Activated CD8-positive, alpha-beta T cell treated with anti-CD3 and anti-CD28 coated beads for 36 hours (primary cell): ENCODE measurements around the gene FOXP1. TPM values are rescaled to one million over a fixed set of nuclear protein-coding genes. Genes with fewer than 3 reads are reported as not detected.

Source experiments
- ATAC-seq: fragments of 200-7000 bp; cut with Tn5 transposase; one replicate; pipeline ENCODE4 v1.10.0; 2021; ENCODE audit warnings: mild to moderate bottlenecking, moderate library complexity
- CTCF ChIA-PET: fragments of 350-600 bp; sonication (Branson Sonifier 250); formaldehyde crosslinking; loops from one replicate; lab custom pipeline; 2021; ENCODE audit warnings: antibody characterized with exemption; lab: Charles Lee
- POLR2A ChIA-PET: fragments of 350-600 bp; sonication (Branson Sonifier 250); formaldehyde crosslinking; loops from one replicate; lab custom pipeline; 2021; ENCODE audit warnings: antibody characterized with exemption; lab: Charles Lee
- DNase-seq: peaks from one replicate; pipeline ENCODE4 v3.0.0-alpha.2; 2020
- H3K27ac Mint-ChIP-seq: one replicate; pipeline ENCODE4 v1.8.0; 2021; ENCODE audit warnings: mild to moderate bottlenecking, mixed read lengths
- H3K27me3 Mint-ChIP-seq: one replicate; pipeline ENCODE4 v1.8.0; 2021; ENCODE audit warnings: mixed read lengths
- H3K36me3 Mint-ChIP-seq: one replicate; pipeline ENCODE4 v1.8.0; 2021; ENCODE audit warnings: low read depth, mixed read lengths
- H3K4me1 Mint-ChIP-seq: one replicate; pipeline ENCODE4 v1.8.0; 2021; ENCODE audit warnings: low read depth, mixed read lengths
- H3K4me3 Mint-ChIP-seq: one replicate; pipeline ENCODE4 v1.8.0; 2021; ENCODE audit warnings: mild to moderate bottlenecking, moderate library complexity, mixed read lengths
- H3K9me3 Mint-ChIP-seq: one replicate; pipeline ENCODE4 v1.8.0; 2021; ENCODE audit warnings: mixed read lengths
- intact Hi-C: fragments of 100-400 bp; cut with micrococcal nuclease; formaldehyde crosslinking; loops from one replicate; pipeline ENCODE4 v1.10.0; 2022
- total RNA-seq, 2 experiments: library from RNA; stranded (reverse); gene quantifications; one replicate each; pipeline ENCODE4 v1.2.3, GENCODE V29; 2021
- TF ChIP-seq, protein P1 (sequence below): fragments of 200-600 bp; IDR thresholded peaks from one replicate; pipeline ENCODE4 v1.8.0; 2022; ENCODE audit warnings: antibody characterized with exemption, mild to moderate bottlenecking

FOXP1 gene
- total RNA-seq, 2 experiments from 2014 or later, result 145 to 153 TPM

- Mint-ChIP-seq H3K9me3 (no peaks in the 10 kb centered on the region), H3K4me1 (peaks cover 6% of the 10 kb centered on the region), H3K27me3 (peaks cover 2% of the 10 kb centered on the region), H3K4me3 (no peak overlapping the region), H3K27ac (no peak overlapping the region), H3K36me3 (no peaks in the 10 kb centered on the region)
- TF ChIP-seq, protein P1, sequence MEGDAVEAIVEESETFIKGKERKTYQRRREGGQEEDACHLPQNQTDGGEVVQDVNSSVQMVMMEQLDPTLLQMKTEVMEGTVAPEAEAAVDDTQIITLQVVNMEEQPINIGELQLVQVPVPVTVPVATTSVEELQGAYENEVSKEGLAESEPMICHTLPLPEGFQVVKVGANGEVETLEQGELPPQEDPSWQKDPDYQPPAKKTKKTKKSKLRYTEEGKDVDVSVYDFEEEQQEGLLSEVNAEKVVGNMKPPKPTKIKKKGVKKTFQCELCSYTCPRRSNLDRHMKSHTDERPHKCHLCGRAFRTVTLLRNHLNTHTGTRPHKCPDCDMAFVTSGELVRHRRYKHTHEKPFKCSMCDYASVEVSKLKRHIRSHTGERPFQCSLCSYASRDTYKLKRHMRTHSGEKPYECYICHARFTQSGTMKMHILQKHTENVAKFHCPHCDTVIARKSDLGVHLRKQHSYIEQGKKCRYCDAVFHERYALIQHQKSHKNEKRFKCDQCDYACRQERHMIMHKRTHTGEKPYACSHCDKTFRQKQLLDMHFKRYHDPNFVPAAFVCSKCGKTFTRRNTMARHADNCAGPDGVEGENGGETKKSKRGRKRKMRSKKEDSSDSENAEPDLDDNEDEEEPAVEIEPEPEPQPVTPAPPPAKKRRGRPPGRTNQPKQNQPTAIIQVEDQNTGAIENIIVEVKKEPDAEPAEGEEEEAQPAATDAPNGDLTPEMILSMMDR, result no peak
- no peak for DNase-seq
- ATAC-seq, result no peak
- ChIA-PET CTCF (interaction anchor here (1.1 kb wide), 1 partner anchor 9 kb away, joined by 3 read pairs; no protein-coding TSS in a partner anchor), POLR2A (interaction anchor here (1.0 to 1.3 kb wide), 2 partner anchors 14 to 396 kb away, joined by 3 to 4 read pairs; no protein-coding TSS in a partner anchor)
- intact Hi-C loops, result no loop called here
Measured at GRCh38 chr3:70947579-70947978, 635.9 kb downstream of the FOXP1 start.

DNA sequence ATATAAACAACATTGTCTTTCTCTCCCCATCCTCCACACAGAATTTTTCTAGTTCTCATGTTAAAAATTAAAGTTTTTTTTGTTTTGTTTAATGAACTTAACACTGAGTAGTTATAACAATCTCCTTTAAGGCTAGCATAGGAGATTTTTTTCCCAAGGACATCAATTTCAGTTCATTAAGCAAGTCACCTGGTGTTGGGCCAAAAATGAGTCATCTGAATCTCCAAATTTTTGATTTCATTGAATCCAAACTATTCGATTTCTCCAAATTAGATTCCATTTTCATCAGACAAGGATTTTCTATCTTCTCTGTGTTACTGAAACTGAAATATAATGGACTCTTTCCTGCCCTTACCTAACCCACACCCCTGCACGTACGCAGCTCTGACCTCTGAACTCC is 639.6 kb downstream of the FOXP1 start:
- no peak overlapping the region for H3K4me3 Mint-ChIP-seq
- ChIA-PET CTCF (no interaction called here), POLR2A (no interaction called here)
- ATAC-seq (no peak), DNase-seq (no peak)
- intact Hi-C loops, result no loop called here
- H3K9me3 Mint-ChIP-seq, result no peaks in the 10 kb centered on the region
- no peaks in the 10 kb centered on the region for H3K4me1 Mint-ChIP-seq
- H3K36me3 Mint-ChIP-seq, result no peaks in the 10 kb centered on the region
- TF ChIP-seq, protein P1, result no peak
- peaks cover 8% of the 10 kb centered on the region for H3K27me3 Mint-ChIP-seq
- H3K27ac Mint-ChIP-seq, result no peak overlapping the region

- Mint-ChIP-seq H3K36me3 (no peaks in the 10 kb centered on the region), H3K27me3 (no peaks in the 10 kb centered on the region), H3K4me3 (no peak overlapping the region), H3K9me3 (no peaks in the 10 kb centered on the region), H3K4me1 (peaks cover 4% of the 10 kb centered on the region), H3K27ac (no peak overlapping the region)
- intact Hi-C loops, result no loop called here
- TF ChIP-seq, protein P1, result no peak
- ATAC-seq, result no peak
- CTCF ChIA-PET, result no interaction called here
- DNase-seq, result no peak
- POLR2A ChIA-PET, result interaction anchor here (1.6 kb wide), 1 partner anchor 14 kb away, joined by 4 read pairs; no protein-coding TSS in a partner anchor
Measured at GRCh38 chr3:70933105-70933810, 650.3 kb downstream of the FOXP1 start.

DNA sequence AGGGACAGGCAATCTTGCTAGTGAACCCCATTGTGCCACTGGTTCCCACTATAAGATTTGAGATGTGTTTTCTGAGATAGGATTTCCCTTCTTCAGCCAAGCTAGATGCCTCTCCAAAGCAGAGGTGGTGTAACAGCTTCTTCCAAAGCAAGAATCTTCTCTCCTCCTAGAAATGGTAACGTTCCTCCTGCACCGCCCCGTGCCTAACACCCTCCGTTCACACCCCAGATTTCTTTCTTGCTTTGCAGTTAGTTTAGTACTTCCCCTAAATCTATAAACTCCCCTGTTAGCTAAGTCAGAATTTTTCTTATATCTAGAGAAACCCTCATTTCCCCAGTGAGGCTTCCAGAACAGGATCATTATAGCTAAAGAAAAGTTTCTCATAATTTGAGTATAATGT is 653.5 kb downstream of the FOXP1 start:
- ATAC-seq (no peak), DNase-seq (no peak)
- H3K4me1 Mint-ChIP-seq, result peaks cover 4% of the 10 kb centered on the region
- H3K27me3 Mint-ChIP-seq, result no peaks in the 10 kb centered on the region
- ChIA-PET CTCF (no interaction called here), POLR2A (no interaction called here)
- TF ChIP-seq, protein P1, result no peak
- intact Hi-C loops, result no loop called here
- H3K27ac Mint-ChIP-seq, result no peak overlapping the region
- H3K9me3 Mint-ChIP-seq, result no peaks in the 10 kb centered on the region
- no peak overlapping the region for H3K4me3 Mint-ChIP-seq
- no peaks in the 10 kb centered on the region for H3K36me3 Mint-ChIP-seq

- DNase-seq, result no peak
- intact Hi-C loops, result no loop called here
- TF ChIP-seq, protein P1, result no peak
- ATAC-seq, result no peak
- Mint-ChIP-seq H3K27ac (no peak overlapping the region), H3K36me3 (no peaks in the 10 kb centered on the region), H3K9me3 (peaks cover 1% of the 10 kb centered on the region), H3K27me3 (no peaks in the 10 kb centered on the region), H3K4me3 (no peak overlapping the region), H3K4me1 (no peaks in the 10 kb centered on the region)
- ChIA-PET CTCF (no interaction called here), POLR2A (no interaction called here)
Measured at GRCh38 chr3:70927239-70927638, 656.3 kb downstream of the FOXP1 start.
